Osteoblast (primary cell): ENCODE measurements around the gene RHBG. TPM values are rescaled to one million over a fixed set of nuclear protein-coding genes. Genes with fewer than 3 reads are reported as not detected.

Experiments used
- DNase-seq: peaks from one replicate; pipeline ENCODE4 v3.0.0; 2011; ENCODE audit warnings: low spot score, mixed read lengths; ENCODE audit not compliant: insufficient read length; ENCODE audit errors: missing footprints
- H2AFZ ChIP-seq: 2 replicates; pipeline ENCODE4 v1.6.0; 2011; ENCODE audit warnings: mild to moderate bottlenecking, low read length
- H3K27ac ChIP-seq: 2 replicates; pipeline ENCODE4 v1.5.1; 2011; ENCODE audit warnings: mild to moderate bottlenecking, low read depth, low read length, moderate library complexity
- H3K27me3 ChIP-seq: 2 replicates; pipeline ENCODE4 v1.6.0; 2012; ENCODE audit warnings: mild to moderate bottlenecking, control low read depth, inconsistent platforms, low read length, moderate library complexity; ENCODE audit not compliant: insufficient read depth
- H3K36me3 ChIP-seq: 2 replicates; pipeline ENCODE4 v1.5.1; 2011; ENCODE audit warnings: mild to moderate bottlenecking, low read length, control low read depth, moderate library complexity; ENCODE audit not compliant: insufficient read depth
- H3K4me1 ChIP-seq: 2 replicates; pipeline ENCODE4 v1.5.1; 2011; ENCODE audit warnings: mild to moderate bottlenecking, low read length, control low read depth, moderate library complexity; ENCODE audit not compliant: insufficient read depth
- H3K4me2 ChIP-seq: 2 replicates; pipeline ENCODE4 v1.6.0; 2011; ENCODE audit warnings: mild to moderate bottlenecking, low read length; ENCODE audit not compliant: insufficient read depth
- H3K4me3 ChIP-seq: fragments of 200-600 bp; sonication (generic); 3 replicates; pipeline ENCODE4 v1.5.1; 2012; ENCODE audit warnings: mild to moderate bottlenecking, low read length, inconsistent platforms; ENCODE audit not compliant: insufficient read depth
- H3K79me2 ChIP-seq: 2 replicates; pipeline ENCODE4 v1.6.0; 2012; ENCODE audit warnings: mild to moderate bottlenecking, low read length, control low read depth, inconsistent platforms; ENCODE audit not compliant: insufficient read depth
- H3K9me3 ChIP-seq: 2 replicates; pipeline ENCODE4 v1.5.1; 2011; ENCODE audit warnings: low read depth, low read length, control low read depth
- H4K20me1 ChIP-seq: 2 replicates; pipeline ENCODE4 v1.6.0; 2012; ENCODE audit warnings: mild to moderate bottlenecking, low read length, control low read depth; ENCODE audit not compliant: insufficient read depth
- CTCF ChIP-seq: IDR thresholded peaks from 2 replicates; pipeline ENCODE4 v1.5.1; 2011; ENCODE audit warnings: mild to moderate bottlenecking, low read depth, low read length, moderate library complexity; ENCODE audit errors: extremely low read depth
- total RNA-seq: library from RNA; depleted of rRNA; stranded (reverse); fragments of >200 nt; gene quantifications from 2 replicates; pipeline ENCODE4 v1.2.3, GENCODE V29; 2012

RHBG gene
- total RNA-seq, 1 donor: not detected

- H3K4me1 ChIP-seq: no peaks in the 10 kb centered on the region
- no peak for TF ChIP-seq CTCF
- H3K4me2 ChIP-seq: no peak overlapping the region
- peaks cover 57% of the 10 kb centered on the region for H3K27me3 ChIP-seq
- H3K36me3 ChIP-seq: no peaks in the 10 kb centered on the region
- H4K20me1 ChIP-seq: no peaks in the 10 kb centered on the region
- no peak overlapping the region for H3K27ac ChIP-seq
- no peak overlapping the region for H2AFZ ChIP-seq
- H3K9me3 ChIP-seq: no peaks in the 10 kb centered on the region
- H3K79me2 ChIP-seq: no peaks in the 10 kb centered on the region
- DNase-seq: peak; percentile 79
- no peak overlapping the region for H3K4me3 ChIP-seq
These were observed 21.7 kb downstream of the RHBG start for GRCh38 chr1:156390469-156391365.

- no peaks in the 10 kb centered on the region for H3K79me2 ChIP-seq
- H3K4me2 ChIP-seq: no peak overlapping the region
- H4K20me1 ChIP-seq: no peaks in the 10 kb centered on the region
- no peaks in the 10 kb centered on the region for H3K36me3 ChIP-seq
- H3K4me1 ChIP-seq: no peaks in the 10 kb centered on the region
- no peak overlapping the region for H3K4me3 ChIP-seq
- no peak for TF ChIP-seq CTCF
- no peak for DNase-seq
- no peak overlapping the region for H2AFZ ChIP-seq
- H3K27me3 ChIP-seq: peaks cover 54% of the 10 kb centered on the region
- H3K9me3 ChIP-seq: no peaks in the 10 kb centered on the region
- no peak overlapping the region for H3K27ac ChIP-seq
These were observed 22.3 kb downstream of the RHBG start for GRCh38 chr1:156391366-156391677.

- Histone ChIP-seq H3K9me3 (no peaks in the 10 kb centered on the region), H4K20me1 (no peaks in the 10 kb centered on the region), H3K27me3 (peaks cover 50% of the 10 kb centered on the region), H3K27ac (no peak overlapping the region), H3K36me3 (no peaks in the 10 kb centered on the region), H3K79me2 (no peaks in the 10 kb centered on the region), H3K4me3 (no peak overlapping the region), H3K4me1 (no peaks in the 10 kb centered on the region), H3K4me2 (no peak overlapping the region), H2AFZ (no peak overlapping the region)
- no peak for TF ChIP-seq CTCF
- peak; percentile 75 for DNase-seq
These were observed 22.7 kb downstream of the RHBG start for GRCh38 chr1:156391701-156392100.

- TF ChIP-seq CTCF: no peak
- peak; percentile 42 for DNase-seq
- H3K4me3 ChIP-seq: no peak overlapping the region
- H3K27ac ChIP-seq: no peak overlapping the region
- no peaks in the 10 kb centered on the region for H4K20me1 ChIP-seq
- H3K9me3 ChIP-seq: no peaks in the 10 kb centered on the region
- H3K27me3 ChIP-seq: peaks cover 43% of the 10 kb centered on the region
- H3K4me1 ChIP-seq: no peaks in the 10 kb centered on the region
- no peaks in the 10 kb centered on the region for H3K79me2 ChIP-seq
- no peak overlapping the region for H3K4me2 ChIP-seq
- H3K36me3 ChIP-seq: no peaks in the 10 kb centered on the region
- no peak overlapping the region for H2AFZ ChIP-seq
These were observed 23.4 kb downstream of the RHBG start for GRCh38 chr1:156392452-156392853.
